GM12872 (cell line): Measurements from ENCODE around the gene KRTAP10-5.
"Not testable (repeated sequence)": the region's sequence is repeated elsewhere in the genome, so short reads cannot be mapped to it uniquely, and the experiment has no call there.

Source experiments
- CTCF ChIP-seq: IDR thresholded peaks from 3 replicates; pipeline ENCODE4 v1.5.1; 2011; ENCODE audit warnings: low read depth, mild to moderate bottlenecking, low read length, moderate library complexity; ENCODE audit not compliant: insufficient read depth

KRTAP10-5 gene

GRCh38 chr21:44573630-44574456, 6.6 kb downstream of the KRTAP10-5 start, which contains the start of gene KRTAP10-4:
Gene KRTAP10-4, plus strand, starts transcription at chr21:44573729. Its CDS starts 30 bp downstream, at chr21:44573759.
- not testable (repeated sequence) for TF ChIP-seq CTCF

DNA sequence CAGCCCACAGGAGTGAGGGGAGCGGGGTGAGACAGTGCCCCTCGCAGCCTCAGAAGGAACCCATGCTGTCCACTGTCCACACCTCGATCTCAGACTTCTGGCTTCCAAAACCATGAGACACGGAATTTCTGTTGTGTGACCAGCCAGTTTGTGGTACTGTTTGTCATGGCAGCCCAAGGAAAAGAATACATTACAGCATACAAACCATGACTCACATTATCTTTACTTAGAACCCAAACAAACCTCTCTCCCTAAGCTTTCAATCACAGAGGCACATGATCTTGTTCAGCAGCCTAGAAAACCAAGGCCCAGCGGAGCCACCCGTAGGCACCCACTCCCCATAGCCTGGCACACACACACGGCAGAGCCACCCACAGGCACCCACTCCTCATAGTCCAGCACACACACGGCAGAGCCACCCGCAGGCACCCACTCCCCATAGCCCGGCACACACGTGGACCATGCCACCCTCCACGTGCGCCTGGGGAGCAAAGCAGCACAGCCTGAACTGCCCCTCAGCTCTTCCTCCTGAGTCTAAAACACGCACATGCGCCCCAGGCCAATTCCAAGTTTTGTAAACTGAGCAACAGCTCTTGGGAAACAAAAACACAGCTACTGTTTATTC, 7.3 kb downstream of the KRTAP10-5 start:
- TF ChIP-seq CTCF = no peak

DNA sequence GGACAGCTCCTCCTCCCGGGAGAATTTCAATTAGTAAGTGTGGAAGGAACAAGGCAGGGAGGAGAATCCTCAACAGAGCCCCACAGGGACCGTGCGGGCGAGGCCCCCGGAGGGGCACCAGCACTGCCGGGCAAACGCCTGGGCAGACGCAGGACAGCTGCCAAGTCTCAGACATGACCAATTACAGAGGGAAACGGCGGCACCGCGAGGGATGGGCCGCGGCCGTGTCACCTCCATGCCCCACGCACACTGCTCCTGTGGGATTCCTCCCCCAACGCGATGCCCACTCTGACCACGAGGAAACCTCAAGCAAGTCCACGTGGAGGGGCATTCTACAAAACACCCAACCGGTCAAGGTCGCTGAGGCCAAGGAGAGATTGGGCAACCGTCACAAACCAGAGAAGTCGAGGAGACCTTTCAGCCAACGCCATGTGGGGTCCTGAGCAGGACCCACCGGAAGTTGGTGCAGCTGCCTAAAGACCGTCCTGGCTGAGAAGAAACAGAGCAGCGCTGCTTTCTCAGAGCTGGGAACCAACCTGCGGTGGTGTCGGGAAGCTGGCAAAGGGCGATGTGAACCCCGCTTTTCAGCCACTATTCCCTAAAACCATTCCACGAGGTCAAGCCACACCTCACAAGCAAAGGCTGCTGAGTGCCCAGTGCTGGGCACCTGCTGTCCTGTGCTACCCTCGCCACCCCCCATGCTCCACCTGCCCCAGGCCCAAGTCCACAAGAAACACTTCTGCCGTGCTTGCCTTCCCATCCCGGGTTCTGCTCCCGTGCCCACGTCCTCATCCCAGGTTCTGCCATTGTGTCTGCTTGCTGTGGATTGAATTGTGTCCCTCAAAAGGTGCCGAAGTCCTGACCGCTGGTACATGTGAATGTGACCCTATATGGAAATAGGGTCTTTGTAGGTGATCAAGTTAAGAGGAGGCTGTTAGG, 8.3 kb downstream of the KRTAP10-5 start:
- no peak for TF ChIP-seq CTCF

GRCh38 chr21:44571296-44571695, 9.1 kb downstream of the KRTAP10-5 start:
- TF ChIP-seq CTCF = no peak

- no peak for TF ChIP-seq CTCF
These were observed 10.4 kb downstream of the KRTAP10-5 start for GRCh38 chr21:44569861-44570517.

DNA sequence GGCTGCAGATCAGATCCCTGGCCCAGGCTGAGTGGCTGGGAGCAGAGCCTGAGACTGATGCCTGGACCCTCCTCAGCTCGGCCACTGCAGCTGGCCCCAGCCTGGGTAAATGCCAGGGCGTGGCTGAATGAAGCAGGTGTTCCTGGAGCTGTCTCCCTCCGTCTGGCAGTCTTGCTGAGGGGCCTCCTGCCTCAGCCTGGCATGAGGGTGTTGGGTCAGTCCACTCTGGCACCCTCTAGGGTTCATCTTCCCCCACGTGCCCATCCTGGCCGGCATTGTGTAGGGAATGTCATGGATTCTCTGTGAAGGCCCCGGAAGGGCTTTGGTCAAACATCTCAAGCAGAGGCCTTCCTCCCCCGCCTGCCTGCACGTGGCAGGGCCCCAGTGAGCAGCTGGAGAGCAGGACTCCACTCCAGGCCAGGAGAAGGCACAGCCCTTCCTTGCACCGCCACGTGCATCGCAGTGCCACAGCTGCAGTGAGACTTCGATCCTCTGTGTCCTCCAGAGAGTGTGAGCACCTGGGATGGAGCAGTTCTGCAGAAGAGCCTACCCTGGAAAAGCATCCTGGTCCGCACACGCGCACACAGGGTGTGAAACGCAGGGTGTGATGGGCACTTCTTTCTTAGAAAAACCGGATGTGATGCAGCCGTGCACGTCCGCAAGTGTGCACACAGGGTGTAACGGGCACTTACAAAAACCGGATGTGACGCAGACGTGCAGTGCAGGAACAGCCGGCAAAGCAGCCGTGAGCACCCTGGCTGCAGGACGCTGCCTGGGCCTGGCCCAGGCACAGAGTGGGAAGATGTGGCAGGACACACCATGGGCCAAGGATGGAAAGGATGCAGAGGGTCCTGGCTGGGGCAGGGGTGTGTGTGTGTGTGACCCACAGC, 11.5 kb downstream of the KRTAP10-5 start:
- no peak for TF ChIP-seq CTCF
